Measurements from ENCODE around the gene RAB3D.

The RAB3D gene

DNA sequence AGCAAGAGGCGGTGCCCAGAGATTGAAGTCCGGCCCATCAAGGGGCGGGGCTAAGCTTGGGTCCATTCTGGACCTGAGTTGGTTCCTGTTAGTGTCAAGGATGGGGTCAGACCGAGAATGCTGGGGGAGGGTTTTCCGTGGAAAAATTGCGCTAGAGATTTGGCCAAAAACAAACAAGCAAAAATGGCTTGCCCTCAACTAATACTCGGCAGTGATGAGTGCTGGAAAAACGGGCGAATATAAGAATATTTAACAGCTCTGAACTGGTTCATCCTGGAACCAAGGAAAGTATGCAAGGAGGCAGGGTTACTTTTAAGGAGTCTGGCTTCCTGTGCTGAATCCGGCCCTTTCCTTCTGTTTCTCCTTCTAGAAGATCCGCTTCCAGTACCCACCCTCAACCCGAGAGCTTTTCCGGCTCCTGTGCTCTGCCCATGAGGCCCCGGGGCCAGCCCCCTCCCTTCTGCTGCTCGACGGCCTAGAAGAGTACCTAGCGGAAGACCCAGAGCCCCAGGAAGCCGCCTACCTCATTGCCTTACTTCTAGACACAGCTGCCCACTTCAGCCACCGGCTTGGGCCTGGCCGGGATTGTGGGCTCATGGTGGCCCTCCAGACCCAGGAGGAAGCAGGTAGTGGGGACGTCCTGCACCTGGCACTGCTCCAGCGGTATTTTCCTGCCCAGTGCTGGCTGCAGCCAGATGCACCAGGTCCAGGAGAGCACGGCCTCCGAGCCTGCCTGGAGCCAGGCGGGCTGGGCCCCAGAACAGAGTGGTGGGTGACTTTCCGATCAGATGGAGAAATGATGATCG is 35.9 kb upstream of the RAB3D start:
- Histone ChIP-seq H3K9me3 (ENCODE audit: insufficient read depth, low read length) (no peaks in the 10 kb centered on the region), H3K36me3 (ENCODE audit: insufficient read depth, insufficient read length, low read length) (peaks cover 19% of the 10 kb centered on the region), H3K4me3 (ENCODE audit: insufficient read length, low read depth) (peak overlapping the region; percentile 35), H3K27me3 (ENCODE audit: insufficient read depth, insufficient read length) (no peaks in the 10 kb centered on the region), H3K4me1 (ENCODE audit: insufficient read depth, insufficient read length) (peaks cover 12% of the 10 kb centered on the region), H3K9ac (ENCODE audit: insufficient read length, low read depth) (peak overlapping the region; percentile 93)
- no peak for DNase-seq (ENCODE audit: low read depth, low spot score)
- no peak for TF ChIP-seq YY1 (IDR thresholded peaks at IDR 0.05; ENCODE audit: insufficient read depth, insufficient read length)
- TF ChIP-seq SUZ12 (IDR thresholded peaks at IDR 0.05; ENCODE audit: extremely low read depth, insufficient read depth, insufficient read length), result no peak
- TF ChIP-seq ZNF274 (IDR thresholded peaks at IDR 0.05; ENCODE audit: low read depth, low read length), result no peak

- H3K4me3 ChIP-seq (ENCODE audit: insufficient read length, low read depth), result peak within 1 kb of the TSS; percentile 91
- H3K27me3 ChIP-seq (ENCODE audit: insufficient read depth, insufficient read length), result no peaks in the 10 kb centered on the region
- H3K36me3 ChIP-seq (ENCODE audit: insufficient read depth, insufficient read length, low read length), result peaks cover 19% of the 10 kb centered on the region
- DNase-seq (ENCODE audit: low read depth, low spot score), result peak; percentile 99
- TF ChIP-seq SUZ12 (IDR thresholded peaks at IDR 0.05; ENCODE audit: extremely low read depth, insufficient read depth, insufficient read length), result no peak
- TF ChIP-seq YY1 (IDR thresholded peaks at IDR 0.05; ENCODE audit: insufficient read depth, insufficient read length), result peak; percentile 43
- H3K4me1 ChIP-seq (ENCODE audit: insufficient read depth, insufficient read length), result peaks cover 10% of the 10 kb centered on the region
- H3K9ac ChIP-seq (ENCODE audit: insufficient read length, low read depth), result peak within 1 kb of the TSS; percentile 98
- no peaks in the 10 kb centered on the region for H3K9me3 ChIP-seq (ENCODE audit: insufficient read depth, low read length)
These were observed 35.1 kb upstream of the RAB3D start, which contains the start of gene SWSAP1 for GRCh38 chr19:11374433-11375142. Gene SWSAP1, plus strand, starts transcription at chr19:11374666. Its CDS starts 15 bp downstream, at chr19:11374681.

GRCh38 chr19:11373885-11374432 is 34.5 kb upstream of the RAB3D start:
- H3K4me3 ChIP-seq (ENCODE audit: insufficient read length, low read depth), result peak overlapping the region; percentile 91
- peaks cover 19% of the 10 kb centered on the region for H3K36me3 ChIP-seq (ENCODE audit: insufficient read depth, insufficient read length, low read length)
- peaks cover 10% of the 10 kb centered on the region for H3K4me1 ChIP-seq (ENCODE audit: insufficient read depth, insufficient read length)
- H3K9me3 ChIP-seq (ENCODE audit: insufficient read depth, low read length), result no peaks in the 10 kb centered on the region
- peak overlapping the region; percentile 43 for H3K9ac ChIP-seq (ENCODE audit: insufficient read length, low read depth)
- H3K27me3 ChIP-seq (ENCODE audit: insufficient read depth, insufficient read length), result no peaks in the 10 kb centered on the region
- no peak for TF ChIP-seq SUZ12 (IDR thresholded peaks at IDR 0.05; ENCODE audit: extremely low read depth, insufficient read depth, insufficient read length)
- no peak for TF ChIP-seq YY1 (IDR thresholded peaks at IDR 0.05; ENCODE audit: insufficient read depth, insufficient read length)
- TF ChIP-seq ZNF274 (IDR thresholded peaks at IDR 0.05; ENCODE audit: low read depth, low read length), result no peak
- no peak for DNase-seq (ENCODE audit: low read depth, low spot score)

- no peak for TF ChIP-seq SUZ12 (IDR thresholded peaks at IDR 0.05; ENCODE audit: extremely low read depth, insufficient read depth, insufficient read length)
- TF ChIP-seq YY1 (IDR thresholded peaks at IDR 0.05; ENCODE audit: insufficient read depth, insufficient read length), result no peak
- no peak for TF ChIP-seq ZNF274 (IDR thresholded peaks at IDR 0.05; ENCODE audit: low read depth, low read length)
- no peak for DNase-seq (ENCODE audit: low read depth, low spot score)
- Histone ChIP-seq H3K36me3 (ENCODE audit: insufficient read depth, insufficient read length, low read length) (peaks cover 16% of the 10 kb centered on the region), H3K9ac (ENCODE audit: insufficient read length, low read depth) (no peak overlapping the region), H3K4me3 (ENCODE audit: insufficient read length, low read depth) (no peak overlapping the region), H3K4me1 (ENCODE audit: insufficient read depth, insufficient read length) (peaks cover 7% of the 10 kb centered on the region), H3K9me3 (ENCODE audit: insufficient read depth, low read length) (no peaks in the 10 kb centered on the region), H3K27me3 (ENCODE audit: insufficient read depth, insufficient read length) (no peaks in the 10 kb centered on the region)
These were observed 33.9 kb upstream of the RAB3D start for GRCh38 chr19:11373166-11373884.

DNA sequence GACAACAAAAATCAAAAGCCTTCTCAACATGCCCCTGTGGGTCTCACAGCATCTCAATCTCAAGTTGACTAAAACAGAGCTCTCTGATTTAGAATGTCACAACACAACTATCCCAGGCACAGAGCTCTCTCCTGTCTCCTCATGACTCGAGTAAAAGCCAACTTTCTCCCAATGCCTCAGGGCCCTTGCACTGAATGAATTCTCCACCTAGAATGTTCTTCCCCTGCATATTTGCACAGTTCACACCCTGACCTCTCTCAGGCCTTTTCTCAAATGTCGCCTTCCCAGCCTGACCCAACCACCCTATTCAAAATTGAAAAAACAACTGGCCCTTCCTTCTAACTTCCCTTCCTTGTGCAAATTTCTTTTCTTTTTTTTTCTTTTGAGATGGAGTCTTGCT is 31.3 kb upstream of the RAB3D start:
- H3K4me3 ChIP-seq (ENCODE audit: insufficient read length, low read depth), result no peak overlapping the region
- no peak for DNase-seq (ENCODE audit: low read depth, low spot score)
- TF ChIP-seq SUZ12 (IDR thresholded peaks at IDR 0.05; ENCODE audit: extremely low read depth, insufficient read depth, insufficient read length), result no peak
- no peak for TF ChIP-seq ZNF274 (IDR thresholded peaks at IDR 0.05; ENCODE audit: low read depth, low read length)
- TF ChIP-seq YY1 (IDR thresholded peaks at IDR 0.05; ENCODE audit: insufficient read depth, insufficient read length), result no peak
- no peak overlapping the region for H3K9ac ChIP-seq (ENCODE audit: insufficient read length, low read depth)
- H3K27me3 ChIP-seq (ENCODE audit: insufficient read depth, insufficient read length), result no peaks in the 10 kb centered on the region
- no peaks in the 10 kb centered on the region for H3K9me3 ChIP-seq (ENCODE audit: insufficient read depth, low read length)
- peaks cover 6% of the 10 kb centered on the region for H3K36me3 ChIP-seq (ENCODE audit: insufficient read depth, insufficient read length, low read length)
- peaks cover 8% of the 10 kb centered on the region for H3K4me1 ChIP-seq (ENCODE audit: insufficient read depth, insufficient read length)

GRCh38 chr19:11367528-11367927 is 28.1 kb upstream of the RAB3D start:
- Histone ChIP-seq H3K27me3 (ENCODE audit: insufficient read depth, insufficient read length) (no peaks in the 10 kb centered on the region), H3K4me3 (ENCODE audit: insufficient read length, low read depth) (no peak overlapping the region), H3K36me3 (ENCODE audit: insufficient read depth, insufficient read length, low read length) (peaks cover 17% of the 10 kb centered on the region), H3K4me1 (ENCODE audit: insufficient read depth, insufficient read length) (peaks cover 3% of the 10 kb centered on the region), H3K9ac (ENCODE audit: insufficient read length, low read depth) (no peak overlapping the region), H3K9me3 (ENCODE audit: insufficient read depth, low read length) (no peaks in the 10 kb centered on the region)
- no peak for DNase-seq (ENCODE audit: low read depth, low spot score)
- no peak for TF ChIP-seq ZNF274 (IDR thresholded peaks at IDR 0.05; ENCODE audit: low read depth, low read length)
- TF ChIP-seq YY1 (IDR thresholded peaks at IDR 0.05; ENCODE audit: insufficient read depth, insufficient read length), result no peak
- no peak for TF ChIP-seq SUZ12 (IDR thresholded peaks at IDR 0.05; ENCODE audit: extremely low read depth, insufficient read depth, insufficient read length)

Measured in NT2/D1 (cell line).